Stimulated activated CD4-positive, alpha-beta T cell treated with anti-CD3 and anti-CD28 coated beads, Interleukin-2, amount 100 ng/mL, for 4 hours (primary cell): ENCODE results near the gene LRP1B.

Experiments
- DNase-seq: peaks from one replicate; pipeline ENCODE4 v3.0.0-alpha.2; 2020; ENCODE audit warnings: low read depth

Gene LRP1B

GRCh38 chr2:140808211-140808610 lies 1322.6 kb downstream of the LRP1B start:
- DNase-seq: no peak

GRCh38 chr2:140804700-140805260 lies 1326.0 kb downstream of the LRP1B start:
- DNase-seq: no peak

GRCh38 chr2:140801311-140801710 lies 1329.5 kb downstream of the LRP1B start:
- no peak for DNase-seq

GRCh38 chr2:140797718-140798117 lies 1333.1 kb downstream of the LRP1B start:
- DNase-seq: no peak

GRCh38 chr2:140791802-140792201 lies 1339.0 kb downstream of the LRP1B start:
- DNase-seq: no peak

DNA sequence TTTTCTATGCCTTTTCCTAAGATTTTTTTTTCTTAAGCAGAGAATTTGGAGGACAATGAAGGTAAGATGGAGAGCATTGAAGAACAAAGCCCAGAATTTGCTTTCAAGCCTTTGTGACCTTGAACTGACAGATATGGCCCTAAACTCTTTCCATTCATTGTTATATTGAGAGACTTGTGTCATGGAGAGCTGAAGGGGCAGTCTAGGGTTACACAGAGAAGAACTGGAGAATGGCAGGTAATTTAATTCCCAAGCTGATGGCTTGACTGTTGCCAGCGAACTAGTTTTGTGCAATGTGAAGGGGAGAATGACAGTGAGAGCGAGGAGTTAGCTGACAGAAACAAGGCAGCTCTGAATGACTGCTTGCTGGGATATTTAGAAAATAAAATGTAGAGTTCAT lies 1344.2 kb downstream of the LRP1B start:
- no peak for DNase-seq

DNA sequence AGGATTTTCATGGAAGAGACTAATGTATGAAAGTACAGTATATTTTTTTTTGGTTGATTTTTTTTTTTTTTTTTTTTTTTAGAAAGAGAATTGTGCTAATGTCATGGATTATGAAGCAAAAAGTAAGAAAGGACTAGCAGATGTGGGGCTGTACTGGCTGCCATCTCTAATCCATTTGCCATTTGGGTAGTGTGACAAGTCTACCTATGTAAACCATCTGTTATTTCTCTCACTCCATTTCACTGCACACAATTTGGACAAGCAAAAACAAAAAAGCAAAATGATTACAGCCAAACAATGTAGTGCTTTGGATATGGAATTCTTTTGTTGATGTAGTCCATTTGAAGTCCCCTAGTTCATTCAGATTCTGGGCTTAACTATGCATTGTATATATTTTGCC lies 1355.4 kb downstream of the LRP1B start:
- DNase-seq: no peak

DNA sequence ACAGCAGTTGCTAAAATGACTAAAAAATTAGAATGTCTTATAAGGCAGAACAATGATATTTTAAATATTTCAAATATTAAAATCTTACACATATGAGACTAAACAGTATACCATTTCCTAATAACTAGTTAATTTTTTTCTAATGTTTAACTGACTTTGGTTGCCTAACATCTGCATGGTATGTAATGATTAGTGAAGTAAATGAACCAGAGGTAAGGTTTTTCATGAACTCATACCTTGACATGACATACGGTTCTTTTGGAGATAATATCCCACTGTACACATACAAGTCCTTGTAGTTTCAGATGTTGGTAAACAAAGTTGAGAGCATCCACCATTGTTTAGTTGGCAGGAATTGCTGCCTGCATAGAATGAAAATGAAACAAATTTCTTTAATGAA lies 1360.2 kb downstream of the LRP1B start:
- DNase-seq: no peak

DNA sequence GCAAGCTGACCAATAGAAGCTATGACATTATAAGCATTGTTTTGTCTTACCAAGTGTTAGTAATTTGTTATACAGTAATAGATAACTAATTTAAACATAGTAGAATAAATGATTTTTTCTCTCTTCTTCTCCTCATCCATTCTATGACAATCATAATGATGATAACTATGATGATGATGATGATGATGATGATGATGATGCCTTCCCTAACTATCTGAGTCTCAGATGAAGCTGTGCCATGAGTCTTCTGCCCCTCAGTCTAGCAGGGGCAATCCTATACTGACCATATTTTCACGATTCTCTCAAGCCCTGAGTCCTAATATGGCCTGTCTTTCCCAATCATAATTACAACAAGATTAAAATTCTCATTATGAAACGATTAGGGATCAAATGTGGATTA lies 1369.0 kb downstream of the LRP1B start:
- DNase-seq: no peak

DNA sequence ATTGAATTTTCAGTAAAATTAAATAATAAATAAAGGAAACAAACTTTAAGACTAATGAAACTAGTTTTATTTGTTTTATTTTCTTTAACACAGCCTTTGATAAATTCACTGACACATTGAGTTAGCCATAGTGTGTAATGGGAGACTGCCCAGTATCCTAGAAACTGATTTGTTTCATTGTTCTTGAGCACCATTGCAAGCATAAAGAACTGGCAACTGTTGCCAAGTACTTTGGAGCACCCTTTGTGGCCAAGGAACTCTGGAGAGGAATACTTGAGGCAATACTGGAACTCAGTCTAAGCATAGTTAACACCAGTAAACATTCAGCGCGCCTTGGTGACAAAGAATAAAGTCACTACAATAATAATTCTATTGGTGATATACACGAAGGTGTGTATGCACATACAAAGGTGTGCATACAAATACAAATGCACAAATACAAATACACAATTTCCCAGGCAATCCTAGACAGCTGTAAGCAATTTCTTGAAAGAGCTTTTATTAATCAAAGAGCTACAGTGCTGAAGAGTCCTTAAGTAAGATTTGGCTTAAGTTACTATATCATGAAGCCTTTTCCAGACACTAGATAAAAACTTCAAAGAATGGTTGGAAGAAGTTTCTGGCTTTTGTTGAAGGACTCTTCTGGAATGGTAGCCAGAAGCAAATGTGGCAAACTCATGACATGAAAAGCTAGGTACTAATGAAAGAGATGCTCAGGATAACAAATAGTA lies 1371.2 kb downstream of the LRP1B start:
- DNase-seq: no peak

GRCh38 chr2:140747665-140748064 lies 1383.2 kb downstream of the LRP1B start:
- no peak for DNase-seq

GRCh38 chr2:140747090-140747489 lies 1383.7 kb downstream of the LRP1B start:
- DNase-seq: no peak

DNA sequence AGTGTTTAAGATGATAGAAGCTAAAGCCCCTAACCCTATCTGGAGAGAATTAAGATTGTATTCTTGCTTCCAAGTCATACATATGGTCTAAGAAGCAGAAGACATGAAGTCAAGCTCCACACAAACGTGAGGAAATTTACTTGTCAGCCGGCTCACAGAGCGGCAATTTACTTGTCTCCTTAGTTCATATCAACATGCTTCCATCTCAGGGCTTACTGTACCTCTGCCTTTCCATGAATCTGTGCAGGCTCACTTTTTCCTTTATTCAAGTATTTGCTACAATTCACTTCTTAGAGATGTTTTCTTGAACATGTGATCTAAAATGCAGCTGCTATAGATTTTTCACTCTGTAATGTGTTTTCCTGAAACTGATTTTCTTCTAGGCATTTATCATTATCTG lies 1386.4 kb downstream of the LRP1B start:
- DNase-seq: no peak

DNA sequence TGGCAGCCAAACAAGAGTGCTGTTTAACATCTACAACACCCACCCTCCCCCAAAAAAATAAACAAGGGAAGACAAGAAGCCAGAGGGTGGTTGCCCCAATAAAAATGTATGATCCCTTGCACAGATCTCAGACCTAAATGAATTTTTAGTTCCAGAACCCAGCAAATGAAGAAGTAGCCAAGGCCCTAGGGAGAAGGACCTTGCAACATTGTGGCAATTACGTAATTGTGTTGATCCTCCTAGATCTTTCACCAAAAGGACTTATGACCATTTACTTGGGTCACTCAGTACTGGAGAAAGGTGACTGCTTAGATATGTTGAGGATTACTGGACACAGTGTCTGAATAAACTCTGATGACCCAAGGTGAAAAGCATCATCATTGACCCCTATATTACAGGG lies 1393.8 kb downstream of the LRP1B start:
- no peak for DNase-seq

DNA sequence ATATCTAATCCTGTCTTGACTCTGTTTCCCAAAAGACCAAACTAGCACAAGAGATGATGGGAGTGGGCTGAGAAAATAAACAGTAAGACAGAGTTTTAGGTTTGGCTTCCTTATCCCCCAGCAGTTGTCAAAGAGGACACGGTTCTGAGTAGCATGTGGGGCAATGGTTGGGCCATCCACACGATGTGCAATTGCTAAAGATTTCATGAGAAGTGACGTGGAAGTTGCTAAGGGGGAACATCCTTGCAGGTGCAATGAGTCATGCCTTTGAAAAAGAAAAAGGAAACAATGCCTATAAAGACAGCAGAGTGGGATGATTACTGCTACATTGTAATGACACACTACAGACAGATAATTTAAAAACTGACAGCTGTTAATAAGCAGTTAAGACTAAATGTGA lies 1395.8 kb downstream of the LRP1B start:
- DNase-seq: no peak

- no peak for DNase-seq
Observed at GRCh38 chr2:140718999-140719398, 1411.8 kb downstream of the LRP1B start.

DNA sequence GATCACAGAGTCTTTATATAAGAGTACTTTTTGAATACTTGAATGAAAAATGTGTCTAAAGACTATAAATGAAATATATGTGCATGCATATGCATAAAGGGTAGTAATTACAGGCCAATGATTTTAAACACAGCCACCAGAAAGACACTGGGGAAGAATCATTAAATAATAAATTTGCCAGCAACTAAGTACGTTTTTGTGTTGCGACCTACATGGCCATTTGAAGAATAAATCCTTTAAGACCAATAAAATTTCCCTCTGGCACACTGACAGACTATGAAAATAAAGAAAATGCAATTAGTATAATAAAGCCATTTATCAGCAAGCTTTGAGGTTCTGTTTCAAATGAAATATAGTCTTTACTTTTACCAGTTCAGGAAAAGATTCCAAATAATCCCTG lies 1413.3 kb downstream of the LRP1B start:
- DNase-seq: no peak

DNA sequence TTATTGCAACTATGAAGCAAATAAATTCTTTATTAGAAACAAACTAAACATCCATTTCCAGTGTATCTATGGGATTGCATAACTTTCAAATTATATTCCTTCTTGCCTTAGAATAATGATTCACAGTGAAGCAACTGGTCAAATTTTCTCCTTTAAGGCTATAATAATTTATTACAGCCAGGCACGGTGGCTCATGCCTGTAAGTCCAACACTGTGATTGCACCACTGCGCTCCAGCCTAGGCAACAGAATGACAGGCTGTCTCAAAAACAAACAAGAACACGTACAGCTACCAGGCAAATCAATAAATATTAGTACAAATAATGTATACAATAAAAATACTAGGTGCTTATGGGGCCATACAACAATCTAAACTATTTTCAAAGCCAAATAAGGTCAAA lies 1416.2 kb downstream of the LRP1B start:
- DNase-seq: no peak

DNA sequence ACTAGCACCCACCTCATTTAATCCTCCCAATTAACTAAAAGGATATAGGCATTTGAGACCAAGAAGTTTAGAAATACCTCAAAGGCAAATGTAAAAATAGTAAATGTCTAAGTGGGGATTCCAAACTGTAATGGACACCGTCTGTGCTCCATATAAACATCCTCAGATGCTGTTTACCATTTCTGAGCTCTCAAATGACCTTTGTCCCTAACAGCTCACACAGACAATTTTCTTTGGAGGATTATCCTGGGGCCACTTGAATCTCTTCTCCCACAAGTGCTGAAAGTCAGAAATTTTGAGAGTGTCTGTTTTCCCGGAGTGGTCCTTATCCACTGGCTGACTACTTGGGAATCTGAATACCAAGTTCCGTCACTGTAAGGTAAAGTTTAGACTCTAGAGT lies 1418.9 kb downstream of the LRP1B start:
- DNase-seq: no peak

GRCh38 chr2:140701726-140702125 lies 1429.1 kb downstream of the LRP1B start:
- DNase-seq: no peak

DNA sequence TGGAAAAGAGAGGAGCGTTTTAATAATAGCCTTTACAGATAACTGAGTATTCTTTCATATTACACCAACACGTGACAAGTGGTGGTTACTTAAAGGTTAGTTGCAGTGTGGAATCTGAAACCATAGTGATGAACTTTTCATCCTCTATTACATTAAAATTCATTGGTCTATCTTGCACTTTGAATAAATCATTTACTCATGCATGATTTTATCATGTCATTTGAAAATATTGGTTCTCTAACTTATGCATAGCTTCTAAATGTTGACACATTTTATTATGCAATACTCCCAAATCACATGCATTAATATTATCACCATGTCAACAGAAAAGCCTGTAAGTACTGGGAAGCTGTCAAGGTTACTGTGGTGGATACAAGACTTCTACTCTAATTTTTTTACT lies 1432.2 kb downstream of the LRP1B start:
- no peak for DNase-seq

DNA sequence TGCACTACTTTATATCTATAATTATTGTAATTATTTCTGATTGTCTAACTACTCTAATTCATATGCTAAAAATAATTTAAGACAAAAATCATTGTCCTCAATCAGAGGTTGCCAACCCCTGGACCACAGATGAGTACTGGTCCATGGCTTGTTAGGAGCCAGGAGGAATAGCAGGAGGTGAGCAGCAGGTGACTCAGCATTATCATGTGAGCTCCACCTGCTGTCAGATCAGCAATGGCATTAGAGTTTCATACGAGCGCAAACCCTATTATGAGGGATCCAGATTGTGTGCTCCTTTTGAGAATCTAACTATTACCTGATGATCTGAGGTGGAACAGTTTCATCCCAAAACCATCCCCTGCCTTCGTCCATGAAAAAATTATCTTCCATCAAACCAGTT lies 1434.4 kb downstream of the LRP1B start:
- no peak for DNase-seq

GRCh38 chr2:140695155-140695554 lies 1435.7 kb downstream of the LRP1B start:
- no peak for DNase-seq

DNA sequence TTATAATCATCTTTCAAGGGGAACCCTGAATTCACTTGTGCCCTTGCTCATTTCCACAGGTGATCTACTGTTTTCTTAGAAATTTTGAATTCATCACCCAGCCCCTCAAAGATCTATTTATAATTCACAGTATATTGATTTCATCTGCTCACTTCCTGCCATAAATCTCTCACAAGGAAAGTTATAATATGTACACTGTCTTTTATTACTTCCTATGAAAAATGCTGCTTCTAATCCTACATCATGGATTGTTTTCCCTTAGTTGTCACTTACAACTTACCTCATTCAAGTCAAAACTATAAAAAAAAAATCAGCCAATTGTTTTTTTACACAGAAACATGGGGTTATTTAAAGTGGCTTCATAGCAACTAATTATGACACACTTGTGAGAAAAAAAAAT lies 1443.0 kb downstream of the LRP1B start:
- DNase-seq: no peak
